ENCODE data around the gene CYREN.

Gene CYREN

GRCh38 chr7:135194494-135195095, 24.1 kb upstream of the CYREN start:
- Histone ChIP-seq H3K4me3 (ENCODE audit: low read length) (no peak overlapping the region), H3K27ac (ENCODE audit: low read depth, low read length) (no peak overlapping the region), H3K36me3 (ENCODE audit: control insufficient read depth, low read length) (peaks cover 36% of the 10 kb centered on the region), H3K79me2 (ENCODE audit: control insufficient read depth, low read length) (no peaks in the 10 kb centered on the region), H3K4me1 (ENCODE audit: control insufficient read depth, low read length) (no peaks in the 10 kb centered on the region), H3K9me3 (ENCODE audit: control insufficient read depth, insufficient read depth, low read length) (no peaks in the 10 kb centered on the region), H3K27me3 (ENCODE audit: control insufficient read depth, low read length) (no peaks in the 10 kb centered on the region), H3K9me2 (replicated peaks; ENCODE audit: control insufficient read depth, low read length) (no peaks in the 10 kb centered on the region), H3F3A (ENCODE audit: control insufficient read depth, insufficient read depth) (no peaks in the 10 kb centered on the region), H4K20me1 (ENCODE audit: control insufficient read depth, insufficient read depth, low read depth, low read length) (no peaks in the 10 kb centered on the region), H3K4me2 (ENCODE audit: low read length) (no peak overlapping the region)
- no peak for TF ChIP-seq EZH2phosphoT487 (IDR thresholded peaks at IDR 0.05; ENCODE audit: borderline replicate concordance, low read length)
- no peak for TF ChIP-seq CTCF (IDR thresholded peaks at IDR 0.05; ENCODE audit: low read depth, low read length, poor library complexity, severe bottlenecking)

GRCh38 chr7:135193615-135194081, 23.1 kb upstream of the CYREN start:
- H3K9me3 ChIP-seq (ENCODE audit: control insufficient read depth, insufficient read depth, low read length) = no peaks in the 10 kb centered on the region
- TF ChIP-seq EZH2phosphoT487 (IDR thresholded peaks at IDR 0.05; ENCODE audit: borderline replicate concordance, low read length) (no peak), CTCF (IDR thresholded peaks at IDR 0.05; ENCODE audit: low read depth, low read length, poor library complexity, severe bottlenecking) (no peak)
- H3K9me2 ChIP-seq (replicated peaks; ENCODE audit: control insufficient read depth, low read length) = no peaks in the 10 kb centered on the region
- no peaks in the 10 kb centered on the region for H3K79me2 ChIP-seq (ENCODE audit: control insufficient read depth, low read length)
- no peaks in the 10 kb centered on the region for H3K27me3 ChIP-seq (ENCODE audit: control insufficient read depth, low read length)
- H3K4me3 ChIP-seq (ENCODE audit: low read length) = no peak overlapping the region
- H3K4me1 ChIP-seq (ENCODE audit: control insufficient read depth, low read length) = no peaks in the 10 kb centered on the region
- no peak overlapping the region for H3K4me2 ChIP-seq (ENCODE audit: low read length)
- H3K27ac ChIP-seq (ENCODE audit: low read depth, low read length) = no peak overlapping the region
- no peaks in the 10 kb centered on the region for H4K20me1 ChIP-seq (ENCODE audit: control insufficient read depth, insufficient read depth, low read depth, low read length)
- no peaks in the 10 kb centered on the region for H3F3A ChIP-seq (ENCODE audit: control insufficient read depth, insufficient read depth)
- peaks cover 42% of the 10 kb centered on the region for H3K36me3 ChIP-seq (ENCODE audit: control insufficient read depth, low read length)

GRCh38 chr7:135192914-135193536, 22.5 kb upstream of the CYREN start:
- Histone ChIP-seq H3F3A (ENCODE audit: control insufficient read depth, insufficient read depth) (no peaks in the 10 kb centered on the region), H3K9me2 (replicated peaks; ENCODE audit: control insufficient read depth, low read length) (no peaks in the 10 kb centered on the region), H3K79me2 (ENCODE audit: control insufficient read depth, low read length) (no peaks in the 10 kb centered on the region), H3K27me3 (ENCODE audit: control insufficient read depth, low read length) (no peaks in the 10 kb centered on the region), H4K20me1 (ENCODE audit: control insufficient read depth, insufficient read depth, low read depth, low read length) (no peaks in the 10 kb centered on the region), H3K4me2 (ENCODE audit: low read length) (no peak overlapping the region), H3K4me1 (ENCODE audit: control insufficient read depth, low read length) (no peaks in the 10 kb centered on the region), H3K4me3 (ENCODE audit: low read length) (no peak overlapping the region), H3K27ac (ENCODE audit: low read depth, low read length) (no peak overlapping the region), H3K9me3 (ENCODE audit: control insufficient read depth, insufficient read depth, low read length) (no peaks in the 10 kb centered on the region), H3K36me3 (ENCODE audit: control insufficient read depth, low read length) (peaks cover 42% of the 10 kb centered on the region)
- TF ChIP-seq CTCF (IDR thresholded peaks at IDR 0.05; ENCODE audit: low read depth, low read length, poor library complexity, severe bottlenecking) (no peak), EZH2phosphoT487 (IDR thresholded peaks at IDR 0.05; ENCODE audit: borderline replicate concordance, low read length) (no peak)
